Measurements from ENCODE around the gene CSPG4.

DNA sequence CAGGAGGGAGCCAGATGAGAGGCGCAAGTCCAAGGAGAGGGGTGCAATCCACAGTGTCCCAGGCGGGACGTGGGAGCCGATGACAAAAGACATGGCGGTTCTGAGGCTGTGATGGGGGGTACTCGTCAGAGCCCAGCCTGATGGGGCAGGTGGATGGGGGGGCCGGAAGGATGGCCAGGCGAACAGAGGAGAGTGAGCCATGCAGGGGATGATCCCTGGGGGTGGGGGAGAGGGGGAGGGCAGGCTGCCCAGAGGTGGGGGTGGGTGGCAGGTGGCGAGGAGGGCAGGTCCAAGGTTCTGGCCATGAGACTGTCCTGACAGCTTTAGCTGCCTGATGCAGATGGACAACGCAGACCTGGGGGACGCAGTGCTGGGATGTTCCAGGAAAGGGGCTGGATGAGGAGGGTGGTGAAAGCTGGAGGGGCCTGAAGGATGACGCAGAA, 8.9 kb upstream of the CSPG4 start:
- no peak for TF ChIP-seq CTCF (IDR thresholded peaks at IDR 0.05; ENCODE audit: low read length)
- TF ChIP-seq EZH2 (optimal IDR thresholded peaks at IDR 0.05; ENCODE audit: low read depth, low read length), result no peak
- TF ChIP-seq EZH2phosphoT487 (IDR thresholded peaks at IDR 0.05; ENCODE audit: low read length), result no peak

All from MM.1S (cell line).